ENCODE results near the gene TRIO. TPM values are rescaled to one million over a fixed set of nuclear protein-coding genes. Genes with fewer than 3 reads are reported as not detected.

The TRIO gene
- polyA plus RNA-seq, 3 donors = 104 to 124 (median 116) TPM

GRCh38 chr5:14439087-14439871 is 296.1 kb downstream of the TRIO start:
- DNase-seq (ENCODE audit: extremely low read depth in 1 of 11, low read depth in 9 of 11, low spot score in 4 of 11) = no peak

- no peak for DNase-seq (ENCODE audit: extremely low read depth in 1 of 11, low read depth in 9 of 11, low spot score in 4 of 11)
Observed at GRCh38 chr5:14440223-14440581, 297.1 kb downstream of the TRIO start.

- DNase-seq (ENCODE audit: extremely low read depth in 1 of 11, low read depth in 9 of 11, low spot score in 4 of 11) = peak in 6 of 11 donors; percentile 61 to 79 (median 72)
Observed at GRCh38 chr5:14440582-14441431, 297.7 kb downstream of the TRIO start.

GRCh38 chr5:14441641-14442040 is 298.5 kb downstream of the TRIO start:
- no peak for DNase-seq (ENCODE audit: extremely low read depth in 1 of 11, low read depth in 9 of 11, low spot score in 4 of 11)

- no peak for DNase-seq (ENCODE audit: extremely low read depth in 1 of 11, low read depth in 9 of 11, low spot score in 4 of 11)
Observed at GRCh38 chr5:14442536-14442935, 299.4 kb downstream of the TRIO start.

- DNase-seq (ENCODE audit: extremely low read depth in 1 of 11, low read depth in 9 of 11, low spot score in 4 of 11) = no peak
Observed at GRCh38 chr5:14443671-14444093, 300.5 kb downstream of the TRIO start.

GRCh38 chr5:14444161-14444560 is 301.0 kb downstream of the TRIO start:
- DNase-seq (ENCODE audit: extremely low read depth in 1 of 11, low read depth in 9 of 11, low spot score in 4 of 11) = no peak

GRCh38 chr5:14445013-14445412 is 301.9 kb downstream of the TRIO start:
- no peak for DNase-seq (ENCODE audit: extremely low read depth in 1 of 11, low read depth in 9 of 11, low spot score in 4 of 11)

GRCh38 chr5:14445576-14446290 is 302.6 kb downstream of the TRIO start:
- no peak for DNase-seq (ENCODE audit: extremely low read depth in 1 of 11, low read depth in 9 of 11, low spot score in 4 of 11)

- DNase-seq (ENCODE audit: extremely low read depth in 1 of 11, low read depth in 9 of 11, low spot score in 4 of 11) = no peak
Observed at GRCh38 chr5:14447958-14448911, 305.1 kb downstream of the TRIO start.

- no peak for DNase-seq (ENCODE audit: extremely low read depth in 1 of 11, low read depth in 9 of 11, low spot score in 4 of 11)
Observed at GRCh38 chr5:14449052-14449661, 306.0 kb downstream of the TRIO start.

- DNase-seq (ENCODE audit: extremely low read depth in 1 of 11, low read depth in 9 of 11, low spot score in 4 of 11) = no peak
Observed at GRCh38 chr5:14450018-14450524, 306.9 kb downstream of the TRIO start.

GRCh38 chr5:14450742-14451141 is 307.6 kb downstream of the TRIO start:
- DNase-seq (ENCODE audit: extremely low read depth in 1 of 11, low read depth in 9 of 11, low spot score in 4 of 11) = no peak

GRCh38 chr5:14451871-14452270 is 308.7 kb downstream of the TRIO start:
- no peak for DNase-seq (ENCODE audit: extremely low read depth in 1 of 11, low read depth in 9 of 11, low spot score in 4 of 11)

GRCh38 chr5:14452685-14453454 is 309.7 kb downstream of the TRIO start:
- DNase-seq (ENCODE audit: extremely low read depth in 1 of 11, low read depth in 9 of 11, low spot score in 4 of 11) = no peak

GRCh38 chr5:14453481-14453880 is 310.3 kb downstream of the TRIO start:
- DNase-seq (ENCODE audit: extremely low read depth in 1 of 11, low read depth in 9 of 11, low spot score in 4 of 11) = no peak

- no peak for DNase-seq (ENCODE audit: extremely low read depth in 1 of 11, low read depth in 9 of 11, low spot score in 4 of 11)
Observed at GRCh38 chr5:14455814-14456321, 312.7 kb downstream of the TRIO start.
